HG02759 (cell line): ENCODE results near the gene SUPT6H.
A peak's percentile ranks its signal among the peaks of the same experiment; 100 is the strongest.

Source experiments
- ATAC-seq: cut with Tn5 transposase; IDR thresholded peaks from one replicate; pipeline ENCODE4 v1.9.1; 2021; ENCODE audit warnings: mild to moderate bottlenecking, moderate library complexity; ENCODE audit not compliant: unreplicated experiment

Gene SUPT6H

GRCh38 chr17:28747801-28748750 is 86.1 kb downstream of the SUPT6H start:
- ATAC-seq, result no peak

GRCh38 chr17:28748852-28749515 is 87.0 kb downstream of the SUPT6H start:
- ATAC-seq, result no peak

GRCh38 chr17:28749516-28750177 is 87.6 kb downstream of the SUPT6H start:
- ATAC-seq, result no peak

GRCh38 chr17:28750178-28751047 is 88.4 kb downstream of the SUPT6H start:
- ATAC-seq, result peak; percentile 76

GRCh38 chr17:28751600-28752366 is 89.8 kb downstream of the SUPT6H start:
- no peak for ATAC-seq
